Gastroesophageal sphincter (tissue), 4 donors: ENCODE measurements around the gene AUTS2. TPM values are rescaled to one million over a fixed set of nuclear protein-coding genes. Genes with fewer than 3 reads are reported as not detected.

Experiments
- ATAC-seq: fragments of 150-250 bp; one replicate; pipeline ENCODE4 v1.9.1; 2016; ENCODE audit warnings: mild to moderate bottlenecking, moderate library complexity
- H3K27ac ChIP-seq, 4 donors: fragments of 200-600 bp; sonication (generic) in 3 of 4; 1 replicate in 3 of 4; 2 replicates in 1 of 4; pipeline ENCODE4 v1.5.1; 2016 to 2019
- H3K27me3 ChIP-seq: fragments of 200-600 bp; sonication (generic); one replicate; pipeline ENCODE4 v1.5.1; 2019
- H3K36me3 ChIP-seq, 2 donors: fragments of 200-600 bp; sonication (generic); one replicate each; pipeline ENCODE4 v1.5.1; 2019; ENCODE audit warnings: control low read depth in 1 of 2
- H3K4me1 ChIP-seq, 3 donors: fragments of 200-600 bp; sonication (generic); 1 replicate in 2 of 3; 2 replicates in 1 of 3; pipeline ENCODE4 v1.5.1; 2016 to 2019; ENCODE audit warnings: control low read depth in 2 of 3
- H3K4me3 ChIP-seq, 2 donors: fragments of 200-600 bp; sonication (generic); one replicate each; pipeline ENCODE4 v1.5.1; 2019; ENCODE audit warnings: mild to moderate bottlenecking in 1 of 2, moderate library complexity in 1 of 2
- H3K9me3 ChIP-seq, 3 donors: fragments of 200-600 bp; sonication (generic); one replicate each; pipeline ENCODE4 v1.5.1; 2017 to 2019; ENCODE audit warnings: control low read depth in 2 of 3
- CTCF ChIP-seq, 4 experiments: fragments of 200-600 bp in 2 of 4; fragments of 450-650 bp in 2 of 4; sonication (generic) in 1 of 4; IDR thresholded peaks; one replicate each; pipeline ENCODE4 v1.5.1; 2017 to 2019; ENCODE audit warnings: antibody characterized with exemption in 4 of 4, mild to moderate bottlenecking in 2 of 4, moderate library complexity in 2 of 4
- EP300 ChIP-seq: sonication (generic); formaldehyde crosslinking; IDR thresholded peaks from one replicate; pipeline ENCODE4 v1.6.1; 2017; ENCODE audit warnings: antibody characterized with exemption, mild to moderate bottlenecking
- POLR2A ChIP-seq, 2 donors: fragments of 450-650 bp; IDR thresholded peaks; one replicate each; pipeline ENCODE4 v1.6.1; 2017; ENCODE audit warnings: antibody characterized with exemption in 2 of 2, mild to moderate bottlenecking in 2 of 2, moderate library complexity in 1 of 2
- POLR2AphosphoS5 ChIP-seq: sonication (generic); formaldehyde crosslinking; IDR thresholded peaks from one replicate; pipeline ENCODE4 v1.6.1; 2017; ENCODE audit warnings: antibody characterized with exemption
- WGBS, 2 donors: methylation state at CpG; one replicate each; pipeline ENCODE4 v1.1.5; 2018; ENCODE audit warnings: low coverage in 1 of 2; 5-methylcytosine and 5-hydroxymethylcytosine counted together
- total RNA-seq, 4 donors: library from RNA; depleted of rRNA; stranded (reverse); fragments of >200 nt; gene quantifications; one replicate each; pipeline ENCODE4 v1.1.0, GENCODE V29; 2016

Gene AUTS2
- total RNA-seq, 4 donors from 2014 or later: 12.2 to 48.7 (median 44.1) TPM

GRCh38 chr7:69596056-69596455 lies 2.2 kb upstream of the AUTS2 start:
- no peaks in the 10 kb centered on the region for H3K36me3 ChIP-seq
- H3K4me1 ChIP-seq: peaks cover 0 to 29% (median 5%) of the 10 kb centered on the region in 3 donors
- H3K27ac ChIP-seq: peak overlapping the region in 3 of 4 donors; percentile 84 to 94 (median 93)
- ATAC-seq: no peak
- TF ChIP-seq CTCF (IDR thresholded peaks at IDR 0.05) (no peak), POLR2AphosphoS5 (no peak), EP300 (no peak), POLR2A (IDR thresholded peaks at IDR 0.05) (no peak)
- no peaks in the 10 kb centered on the region for H3K27me3 ChIP-seq
- no peaks in the 10 kb centered on the region for H3K9me3 ChIP-seq
- 66 to 70% methylated on average over 2 to 7 of the region's 7 CpGs for WGBS, 2 donors
- H3K4me3 ChIP-seq: no peak overlapping the region

- no peak for ATAC-seq
- Histone ChIP-seq H3K27me3 (no peaks in the 10 kb centered on the region), H3K4me1 (peaks cover 0 to 36% (median 5%) of the 10 kb centered on the region in 3 donors), H3K4me3 (peak overlapping the region; percentile 47 to 94), H3K27ac (peak overlapping the region; percentile 67 to 94 (median 88)), H3K9me3 (no peaks in the 10 kb centered on the region), H3K36me3 (no peaks in the 10 kb centered on the region)
- no peak for TF ChIP-seq POLR2AphosphoS5
- no peak for TF ChIP-seq POLR2A (IDR thresholded peaks at IDR 0.05)
- TF ChIP-seq EP300: no peak
- 9 to 13% methylated on average over 14 to 15 of the region's 16 CpGs for WGBS, 2 donors
Observed at GRCh38 chr7:69596723-69597277, 1.5 kb upstream of the AUTS2 start.

- Histone ChIP-seq H3K4me1 (peaks cover 0 to 43% (median 5%) of the 10 kb centered on the region in 3 donors), H3K27me3 (no peaks in the 10 kb centered on the region), H3K36me3 (no peaks in the 10 kb centered on the region), H3K9me3 (no peaks in the 10 kb centered on the region), H3K27ac (peak overlapping the region; percentile 67 to 94 (median 88)), H3K4me3 (peak overlapping the region; percentile 47 to 94)
- ATAC-seq: peak; percentile 38
- TF ChIP-seq POLR2A (IDR thresholded peaks at IDR 0.05) (no peak), POLR2AphosphoS5 (no peak), EP300 (no peak), CTCF (IDR thresholded peaks at IDR 0.05) (no peak)
- WGBS, 2 donors: 0% methylated on average over 2 to 9 of the region's 78 CpGs
Observed at GRCh38 chr7:69597278-69598076, 798 bp upstream of the AUTS2 start.

- no peaks in the 10 kb centered on the region for H3K36me3 ChIP-seq
- H3K27me3 ChIP-seq: no peaks in the 10 kb centered on the region
- no peak for TF ChIP-seq POLR2AphosphoS5
- peak; percentile 31 to 45 for TF ChIP-seq POLR2A (IDR thresholded peaks at IDR 0.05)
- no peak for TF ChIP-seq EP300
- no peak for TF ChIP-seq CTCF (IDR thresholded peaks at IDR 0.05)
- peak overlapping the region; percentile 87 to 94 for H3K4me3 ChIP-seq
- H3K9me3 ChIP-seq: no peaks in the 10 kb centered on the region
- peaks cover 0 to 55% (median 9%) of the 10 kb centered on the region in 3 donors for H3K4me1 ChIP-seq
- ATAC-seq: peak; percentile 7
- peak overlapping the region; percentile 5 to 94 (median 88) for H3K27ac ChIP-seq
- WGBS, 2 donors: 1 to 2% methylated on average over 18 to 24 of the region's 70 CpGs
Observed at GRCh38 chr7:69598487-69599285, 411 bp downstream of the AUTS2 start.
